HG03457 (cell line): ENCODE data around the gene TKTL1.

Experiments
- ATAC-seq: cut with Tn5 transposase; IDR thresholded peaks from one replicate; pipeline ENCODE4 v1.9.1; 2021; ENCODE audit warnings: moderate number of reproducible peaks; ENCODE audit not compliant: unreplicated experiment

TKTL1 gene

GRCh38 chrX:154358829-154359228, 63.2 kb downstream of the TKTL1 start:
- ATAC-seq: no peak

GRCh38 chrX:154359362-154360154, 64.0 kb downstream of the TKTL1 start:
- ATAC-seq: no peak

GRCh38 chrX:154360155-154360713, 64.6 kb downstream of the TKTL1 start:
- no peak for ATAC-seq

GRCh38 chrX:154362085-154362742, 66.6 kb downstream of the TKTL1 start:
- ATAC-seq: no peak

- no peak for ATAC-seq
These were observed 68.3 kb downstream of the TKTL1 start for GRCh38 chrX:154363706-154364439.

GRCh38 chrX:154365052-154365600, 69.5 kb downstream of the TKTL1 start:
- no peak for ATAC-seq

- no peak for ATAC-seq
These were observed 70.5 kb downstream of the TKTL1 start for GRCh38 chrX:154365997-154366665.

GRCh38 chrX:154366666-154367055, 71.1 kb downstream of the TKTL1 start:
- ATAC-seq: no peak

GRCh38 chrX:154367474-154368308, 72.1 kb downstream of the TKTL1 start:
- no peak for ATAC-seq

- no peak for ATAC-seq
These were observed 73.2 kb downstream of the TKTL1 start for GRCh38 chrX:154368630-154369448.

GRCh38 chrX:154369449-154370299, 74.1 kb downstream of the TKTL1 start:
- ATAC-seq: no peak

GRCh38 chrX:154370300-154371016, 74.9 kb downstream of the TKTL1 start:
- no peak for ATAC-seq

- ATAC-seq: peak; percentile 41
These were observed 75.6 kb downstream of the TKTL1 start for GRCh38 chrX:154371017-154371788.

GRCh38 chrX:154371789-154372300, 76.2 kb downstream of the TKTL1 start:
- ATAC-seq: no peak

GRCh38 chrX:154372612-154373022, 77.0 kb downstream of the TKTL1 start:
- no peak for ATAC-seq
